Keratinocyte (primary cell): ENCODE data around the gene DNAH17. TPM values are rescaled to one million over a fixed set of nuclear protein-coding genes. Genes with fewer than 3 reads are reported as not detected.

ENCODE experiments used
- DNase-seq: peaks from one replicate; pipeline ENCODE4 v3.0.0-alpha.2; 2011; ENCODE audit warnings: low read depth, missing footprints, low spot score
- FAIRE-seq: peaks from 2 replicates; lab custom pipeline; 2011; peaks lifted over from hg19 to GRCh38; lab: Jason Lieb, UNC
- H2AFZ ChIP-seq: 2 replicates; pipeline ENCODE4 v1.6.0; 2012; ENCODE audit warnings: low read length, control low read depth, inconsistent platforms; ENCODE audit not compliant: control insufficient read depth
- H3K27ac ChIP-seq: 2 replicates; pipeline ENCODE4 v1.5.1; 2011; ENCODE audit warnings: low read length; ENCODE audit not compliant: control insufficient read depth, insufficient read depth
- H3K27me3 ChIP-seq: 3 replicates; pipeline ENCODE4 v1.6.0; 2011; ENCODE audit warnings: low read length; ENCODE audit not compliant: control insufficient read depth, insufficient read depth; ENCODE audit errors: extremely low read depth
- H3K36me3 ChIP-seq, 2 experiments: 2 replicates in 1 of 2; 3 replicates in 1 of 2; pipeline ENCODE4 v1.5.1; 2011; ENCODE audit warnings: low read length in 2 of 2, mild to moderate bottlenecking in 1 of 2; ENCODE audit not compliant: control insufficient read depth in 2 of 2, insufficient read depth in 2 of 2; ENCODE audit errors: extremely low read depth in 1 of 2
- H3K4me1 ChIP-seq: 3 replicates; pipeline ENCODE4 v1.5.1; 2011; ENCODE audit warnings: low read length; ENCODE audit not compliant: control insufficient read depth, insufficient read depth; ENCODE audit errors: extremely low read depth
- H3K4me2 ChIP-seq: 3 replicates; pipeline ENCODE4 v1.6.0; 2011; ENCODE audit warnings: low read depth, low read length; ENCODE audit not compliant: control insufficient read depth, insufficient read depth; ENCODE audit errors: extremely low read depth
- H3K4me3 ChIP-seq, 3 experiments: fragments of 200-600 bp in 1 of 3; sonication (generic) in 1 of 3; 2 replicates in 2 of 3; 3 replicates in 1 of 3; pipeline ENCODE4 v1.5.1; 2011 to 2016; ENCODE audit warnings: low read length in 3 of 3, mild to moderate bottlenecking in 3 of 3, control low read depth in 2 of 3, inconsistent platforms in 1 of 3, low read depth in 1 of 3, mixed read lengths in 1 of 3, mixed run types in 1 of 3, moderate library complexity in 1 of 3; ENCODE audit not compliant: control insufficient read depth in 2 of 3, insufficient read depth in 2 of 3; ENCODE audit errors: extremely low read depth in 1 of 3
- H3K79me2 ChIP-seq: 2 replicates; pipeline ENCODE4 v1.6.0; 2012; ENCODE audit warnings: low read length; ENCODE audit not compliant: control insufficient read depth, insufficient read depth
- H3K9ac ChIP-seq: 3 replicates; pipeline ENCODE4 v1.6.0; 2011; ENCODE audit warnings: low read length; ENCODE audit not compliant: control insufficient read depth, insufficient read depth; ENCODE audit errors: extremely low read depth
- H3K9me1 ChIP-seq: 3 replicates; pipeline ENCODE4 v1.6.0; 2011; ENCODE audit warnings: low read length; ENCODE audit not compliant: control insufficient read depth, insufficient read depth; ENCODE audit errors: extremely low read depth
- H3K9me3 ChIP-seq: 2 replicates; pipeline ENCODE4 v1.5.1; 2012; ENCODE audit warnings: low read depth, low read length; ENCODE audit not compliant: control insufficient read depth
- H4K20me1 ChIP-seq: 3 replicates; pipeline ENCODE4 v1.6.0; 2011; ENCODE audit warnings: low read length; ENCODE audit not compliant: control insufficient read depth, insufficient read depth; ENCODE audit errors: extremely low read depth
- EZH2 ChIP-seq: IDR thresholded peaks from one replicate; pipeline ENCODE4 v1.6.1; 2012; ENCODE audit warnings: inconsistent platforms, mild to moderate bottlenecking, low read length, moderate library complexity
- dilution Hi-C: fragments of 300-500 bp; cut with MboI; formaldehyde crosslinking; loops from one replicate; pipeline ENCODE4 v1.7.0; 2020; ENCODE audit warnings: low sequenced_read_pairs; ENCODE audit not compliant: extremely low pct_ligation_motif_present
- polyA plus RNA-seq, 5 experiments: library from polyadenylated mRNA; depleted of rRNA in 3 of 5; stranded (reverse) in 3 of 5; stranded (forward) in 1 of 5; unstranded in 1 of 5; fragments of >200 nt; gene quantifications; 1 replicate in 1 of 5; 2 replicates in 3 of 5; 3 replicates in 1 of 5; pipeline versions ENCODE4 v1.2.1 to v1.2.3, GENCODE V29; 2011 to 2012; ENCODE audit warnings: missing spikeins in 2 of 5, low read depth in 1 of 5, low replicate concordance in 1 of 5
- TF ChIP-seq, protein P1 (sequence below), 3 experiments: IDR thresholded peaks in 1 of 3; conservative IDR thresholded peaks in 1 of 3; optimal IDR thresholded peaks in 1 of 3; 2 replicates in 2 of 3; 3 replicates in 1 of 3; pipeline versions ENCODE3 to v1.5.1; 2011; ENCODE audit warnings: low read length in 3 of 3, mild to moderate bottlenecking in 3 of 3, moderate library complexity in 2 of 3, control low read depth in 1 of 3, inconsistent platforms in 1 of 3; ENCODE audit not compliant: insufficient read depth in 2 of 3; ENCODE audit errors: extremely low read depth in 1 of 3

The DNAH17 gene
- polyA plus RNA-seq, 1 donor (not counting 4 experiments of a cell fraction or from before 2014, with no cell fraction given), result 0.16 TPM

GRCh38 chr17:78524870-78525510 lies 52.2 kb downstream of the DNAH17 start:
- H3K9ac ChIP-seq, result no peak overlapping the region
- H3K4me1 ChIP-seq, result no peaks in the 10 kb centered on the region
- no peak for TF ChIP-seq EZH2
- TF ChIP-seq, protein P1, sequence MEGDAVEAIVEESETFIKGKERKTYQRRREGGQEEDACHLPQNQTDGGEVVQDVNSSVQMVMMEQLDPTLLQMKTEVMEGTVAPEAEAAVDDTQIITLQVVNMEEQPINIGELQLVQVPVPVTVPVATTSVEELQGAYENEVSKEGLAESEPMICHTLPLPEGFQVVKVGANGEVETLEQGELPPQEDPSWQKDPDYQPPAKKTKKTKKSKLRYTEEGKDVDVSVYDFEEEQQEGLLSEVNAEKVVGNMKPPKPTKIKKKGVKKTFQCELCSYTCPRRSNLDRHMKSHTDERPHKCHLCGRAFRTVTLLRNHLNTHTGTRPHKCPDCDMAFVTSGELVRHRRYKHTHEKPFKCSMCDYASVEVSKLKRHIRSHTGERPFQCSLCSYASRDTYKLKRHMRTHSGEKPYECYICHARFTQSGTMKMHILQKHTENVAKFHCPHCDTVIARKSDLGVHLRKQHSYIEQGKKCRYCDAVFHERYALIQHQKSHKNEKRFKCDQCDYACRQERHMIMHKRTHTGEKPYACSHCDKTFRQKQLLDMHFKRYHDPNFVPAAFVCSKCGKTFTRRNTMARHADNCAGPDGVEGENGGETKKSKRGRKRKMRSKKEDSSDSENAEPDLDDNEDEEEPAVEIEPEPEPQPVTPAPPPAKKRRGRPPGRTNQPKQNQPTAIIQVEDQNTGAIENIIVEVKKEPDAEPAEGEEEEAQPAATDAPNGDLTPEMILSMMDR (optimal IDR thresholded peaks at IDR 0.05 in 1 of 3, IDR thresholded peaks at IDR 0.05 in 1 of 3, conservative IDR thresholded peaks at IDR 0.05 in 1 of 3; ENCODE audit: extremely low read depth in 1 of 3, insufficient read depth in 2 of 3, low read length in 3 of 3), result no peak
- no peak overlapping the region for H3K27ac ChIP-seq
- H3K9me3 ChIP-seq, result no peaks in the 10 kb centered on the region
- dilution Hi-C loops, result no loop called here
- H3K79me2 ChIP-seq, result no peaks in the 10 kb centered on the region
- no peaks in the 10 kb centered on the region for H3K9me1 ChIP-seq
- H3K4me3 ChIP-seq, result no peak overlapping the region
- H4K20me1 ChIP-seq, result no peaks in the 10 kb centered on the region
- H3K36me3 ChIP-seq, result no peaks in the 10 kb centered on the region
- no peak overlapping the region for H3K4me2 ChIP-seq
- FAIRE-seq (no peak), DNase-seq (no peak)
- no peaks in the 10 kb centered on the region for H3K27me3 ChIP-seq
- H2AFZ ChIP-seq, result no peak overlapping the region

DNA sequence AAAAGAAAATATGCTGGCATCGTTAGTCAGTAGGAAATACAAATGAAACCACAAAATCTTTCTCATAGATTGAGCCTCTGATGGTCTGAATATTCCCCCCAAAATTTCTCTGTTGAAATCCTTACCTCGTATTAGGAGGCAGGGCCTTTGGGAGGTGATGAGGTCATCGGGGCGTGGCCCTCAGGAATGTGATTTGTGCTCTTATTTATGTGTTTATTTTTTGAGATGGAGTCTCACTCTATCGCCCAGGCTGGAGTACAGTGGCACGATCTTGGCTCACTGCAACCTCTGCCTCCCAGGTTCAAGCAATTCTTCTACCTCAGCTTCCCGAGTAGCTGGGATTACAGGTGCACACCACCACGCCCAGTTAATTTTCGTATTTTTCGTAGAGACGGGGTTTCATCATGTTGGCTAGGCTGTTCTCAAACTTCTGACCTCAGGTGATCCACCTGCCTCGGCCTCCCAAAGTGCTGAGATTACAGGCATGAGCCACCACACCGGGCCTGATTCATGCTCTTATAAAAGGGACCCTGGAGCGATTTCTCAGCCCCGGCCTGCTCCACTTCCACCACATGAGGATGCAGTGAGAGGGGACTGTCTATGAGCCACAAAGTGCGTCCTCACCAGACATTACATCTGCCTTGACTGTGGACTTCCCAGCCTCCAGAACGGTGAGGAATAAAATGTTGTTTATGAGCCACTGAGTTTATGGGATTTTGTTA lies 53.1 kb downstream of the DNAH17 start:
- dilution Hi-C loops, result no loop called here
- Histone ChIP-seq H3K9me1 (no peaks in the 10 kb centered on the region), H2AFZ (no peak overlapping the region), H3K27ac (no peak overlapping the region), H3K27me3 (no peaks in the 10 kb centered on the region), H4K20me1 (no peaks in the 10 kb centered on the region), H3K9me3 (no peaks in the 10 kb centered on the region), H3K9ac (no peak overlapping the region), H3K4me1 (no peaks in the 10 kb centered on the region), H3K36me3 (no peaks in the 10 kb centered on the region), H3K4me2 (no peak overlapping the region), H3K79me2 (no peaks in the 10 kb centered on the region), H3K4me3 (no peak overlapping the region)
- FAIRE-seq (no peak), DNase-seq (no peak)
- TF ChIP-seq, protein P1 (optimal IDR thresholded peaks at IDR 0.05 in 1 of 3, IDR thresholded peaks at IDR 0.05 in 1 of 3, conservative IDR thresholded peaks at IDR 0.05 in 1 of 3; ENCODE audit: extremely low read depth in 1 of 3, insufficient read depth in 2 of 3, low read length in 3 of 3), result no peak
- TF ChIP-seq EZH2, result no peak
